Tibial nerve (tissue), 4 donors: ENCODE measurements around the gene HOXC4.

Experiments
- CTCF ChIP-seq, 5 experiments: fragments of 200-600 bp in 3 of 5; fragments of 450-650 bp in 2 of 5; sonication (generic) in 3 of 5; IDR thresholded peaks; one replicate each; pipeline ENCODE4 v1.5.1; 2016 to 2019; ENCODE audit warnings: antibody characterized with exemption in 5 of 5, mild to moderate bottlenecking in 3 of 5, moderate library complexity in 2 of 5
- EP300 ChIP-seq, 2 donors: sonication (generic); formaldehyde crosslinking; IDR thresholded peaks; one replicate each; pipeline ENCODE4 v1.6.1; 2017; ENCODE audit warnings: antibody characterized with exemption in 2 of 2, mild to moderate bottlenecking in 1 of 2
- POLR2A ChIP-seq, 2 donors: fragments of 450-650 bp; IDR thresholded peaks; one replicate each; pipeline ENCODE4 v1.6.1; 2017; ENCODE audit warnings: antibody characterized with exemption in 2 of 2, mild to moderate bottlenecking in 2 of 2, moderate library complexity in 2 of 2

GRCh38 chr12:54074308-54074707, 20.7 kb downstream of the HOXC4 start:
- TF ChIP-seq CTCF (IDR thresholded peaks at IDR 0.05) (no peak), EP300 (IDR thresholded peaks at IDR 0.05) (no peak), POLR2A (IDR thresholded peaks at IDR 0.05) (no peak)
